K562 (cell line): ENCODE results near the gene KCTD16. TPM values are rescaled to one million over a fixed set of nuclear protein-coding genes. Genes with fewer than 3 reads are reported as not detected.

Experiments
- ATAC-seq: fragments of 200-7000 bp; cut with Tn5 transposase; 3 replicates; pipeline ENCODE4 v1.9.1; 2020; ENCODE audit warnings: moderate library complexity
- BruUV-seq: library from RNA; stranded (reverse); fragments of 400-500 nt; replicated peaks from 2 replicates; lab custom pipeline; 2021; lab: Mats Ljungman, UMichigan
- CTCF ChIA-PET: fragments of 300-600 bp; formaldehyde crosslinking; extraction: SDS; loops from one replicate; lab custom pipeline; 2021; ENCODE audit warnings: low intra/inter-chr PET ratio; lab: Yijun Ruan, JAX
- POLR2A ChIA-PET: fragments of 300-600, 350-650 bp; sonication (Branson Sonifier 250); formaldehyde crosslinking; extraction: SDS; loops from one replicate; lab custom pipeline; 2021; ENCODE audit warnings: antibody characterized with exemption, inconsistent platforms; lab: Yijun Ruan, JAX
- DNase-seq, 4 experiments: peaks; one replicate each; pipeline versions ENCODE4 v3.0.0 to v3.0.0-alpha.2; 2011 to 2018; ENCODE audit warnings: low spot score in 3 of 4, mixed read lengths in 3 of 4; ENCODE audit errors: extremely low read depth in 1 of 4
- FAIRE-seq: peaks from 2 replicates; lab custom pipeline; 2011; peaks lifted over from hg19 to GRCh38; lab: Jason Lieb, UNC
- H2AFZ ChIP-seq: 2 replicates; pipeline ENCODE4 v1.6.0; 2011; ENCODE audit warnings: low read depth, low read length, control low read depth, inconsistent platforms
- H3K27ac ChIP-seq: fragments of 200-600 bp; 3 replicates; pipeline ENCODE4 v1.8.0; 2011; ENCODE audit warnings: low read depth, mild to moderate bottlenecking, control low read depth, inconsistent platforms, low read length, moderate library complexity, mixed read lengths; ENCODE audit errors: extremely low read depth
- H3K27me3 ChIP-seq, 2 experiments: fragments of 300-600 bp in 1 of 2; 2 replicates in 1 of 2; 3 replicates in 1 of 2; pipeline versions ENCODE4 v1.6.0 to v1.8.0; 2011; ENCODE audit warnings: inconsistent platforms in 2 of 2, low read length in 2 of 2, mild to moderate bottlenecking in 1 of 2, mixed read lengths in 1 of 2, moderate library complexity in 1 of 2; ENCODE audit not compliant: control insufficient read depth in 2 of 2, insufficient read depth in 2 of 2
- H3K36me3 ChIP-seq: fragments of 300-600 bp; 3 replicates; pipeline ENCODE4 v1.8.0; 2011; ENCODE audit warnings: mild to moderate bottlenecking, low read length, inconsistent platforms; ENCODE audit not compliant: control insufficient read depth, insufficient read depth
- H3K4me1 ChIP-seq, 2 experiments: fragments of 200-600 bp in 1 of 2; replicated peaks in 1 of 2; 2 replicates in 1 of 2; 3 replicates in 1 of 2; pipeline versions ENCODE4 v1.5.1 to v1.8.0; 2011; ENCODE audit warnings: inconsistent platforms in 2 of 2, low read length in 2 of 2, mild to moderate bottlenecking in 1 of 2, mixed read lengths in 1 of 2, moderate library complexity in 1 of 2; ENCODE audit not compliant: control insufficient read depth in 2 of 2, insufficient read depth in 2 of 2
- H3K4me2 ChIP-seq: 2 replicates; pipeline ENCODE4 v1.6.1; 2011; ENCODE audit warnings: low read length, control low read depth, inconsistent platforms, mixed read lengths; ENCODE audit not compliant: insufficient read depth
- H3K4me3 ChIP-seq: fragments of 200-600 bp; sonication (generic), shearing (Covaris generic); 2 replicates; pipeline ENCODE4 v1.5.1; 2016; ENCODE audit warnings: control low read depth, inconsistent platforms
- H3K79me2 ChIP-seq: fragments of 200-600 bp; 3 replicates; pipeline ENCODE4 v1.8.0; 2011; ENCODE audit warnings: low read length, inconsistent platforms; ENCODE audit not compliant: control insufficient read depth, insufficient read depth
- H3K9ac ChIP-seq, 2 experiments: 2 replicates each; pipeline versions ENCODE4 v1.6.0 to v1.6.1; 2011; ENCODE audit warnings: low read depth in 2 of 2, low read length in 2 of 2, control low read depth in 1 of 2, inconsistent platforms in 1 of 2, mild to moderate bottlenecking in 1 of 2, mixed read lengths in 1 of 2; ENCODE audit not compliant: insufficient read depth in 1 of 2
- H3K9me1 ChIP-seq: one replicate; pipeline ENCODE4 v1.6.0; 2011; ENCODE audit warnings: inconsistent platforms, mild to moderate bottlenecking, low read length, moderate library complexity; ENCODE audit not compliant: control insufficient read depth, insufficient read depth
- H3K9me3 ChIP-seq: replicated peaks from 2 replicates; pipeline ENCODE4 v1.5.1; 2011; ENCODE audit warnings: low read depth, low read length, inconsistent platforms; ENCODE audit not compliant: control insufficient read depth, insufficient read depth
- H4K20me1 ChIP-seq: replicated peaks from 2 replicates; pipeline ENCODE4 v1.6.1; 2011; ENCODE audit warnings: low read length, inconsistent platforms, mixed read lengths; ENCODE audit not compliant: control insufficient read depth, insufficient read depth
- CHD1 ChIP-seq: fragments of 200-600 bp; sonication (generic); IDR thresholded peaks from one replicate; pipeline ENCODE4 v1.6.1; 2012; ENCODE audit warnings: mild to moderate bottlenecking, moderate library complexity, low read length, inconsistent platforms
- MXI1 ChIP-seq: IDR thresholded peaks from 2 replicates; pipeline ENCODE4 v1.6.1; 2011; ENCODE audit warnings: low read depth, mild to moderate bottlenecking, improper control_type of control experiment, low read length
- NCOA4 ChIP-seq: fragments of 450-650 bp; IDR thresholded peaks from 2 replicates; pipeline ENCODE4 v1.6.1; 2018; ENCODE audit warnings: mild to moderate bottlenecking; ENCODE audit not compliant: partially characterized antibody
- NONO ChIP-seq, 2 experiments: fragments of 200-400 bp in 1 of 2; fragments of 450-650 bp in 1 of 2; formaldehyde crosslinking in 1 of 2; IDR thresholded peaks; 2 replicates each; pipeline ENCODE4 v1.6.1; 2017; ENCODE audit warnings: low read depth in 2 of 2, mild to moderate bottlenecking in 2 of 2, moderate library complexity in 2 of 2, low read length in 1 of 2
- ZBTB26 ChIP-seq: fragments of 450-650 bp; formaldehyde crosslinking; IDR thresholded peaks from 2 replicates; pipeline ENCODE4 v1.4.0; 2022; ENCODE audit warnings: missing genetic modification characterization
- WGBS: fragments of 100-300 bp; shearing (Covaris generic); methylation state at CpG from one replicate; pipeline ENCODE4 v1.1.6; 2016; ENCODE audit warnings: low coverage, mixed read lengths; ENCODE audit not compliant: insufficient coverage; ENCODE audit errors: missing lambda C conversion rate; 5-methylcytosine and 5-hydroxymethylcytosine counted together
- in situ Hi-C: fragments of 300-500 bp; cut with MboI; formaldehyde crosslinking; loops from 4 replicates; pipeline ENCODE4 v1.15.0; 2018; ENCODE audit warnings: inconsistent platforms, mixed read lengths
- intact Hi-C: fragments of 100-400 bp; cut with micrococcal nuclease; formaldehyde crosslinking; loops from 2 replicates; pipeline ENCODE4 v1.14.2; 2022
- polyA plus RNA-seq, 8 experiments: library from polyadenylated mRNA; depleted of rRNA in 4 of 8; stranded (reverse) in 5 of 8; unstranded in 3 of 8; fragments of >200 nt; fragmentation: Nextera tagmentation in 2 of 8; fragmentation: Illumina TruSeq in 1 of 8; extraction: Ambion mirVana in 2 of 8; extraction: Trizol in 1 of 8; gene quantifications; 2 replicates each; pipeline versions ENCODE4 v1.2.1 to v1.2.3, GENCODE V29; 2011 to 2014; ENCODE audit warnings: inconsistent platforms in 1 of 8, missing spikeins in 1 of 8
- total RNA-seq, 7 experiments: library from RNA; depleted of rRNA in 6 of 7; stranded (reverse); fragments of >200 nt in 6 of 7; fragmentation: Illumina TruSeq in 2 of 7; extraction: Trizol in 2 of 7; gene quantifications; 2 replicates each; pipeline versions ENCODE4 v1.2.1 to v1.2.3, GENCODE V29; 2011 to 2021; ENCODE audit warnings: low replicate concordance in 1 of 7

The KCTD16 gene
- total and polyA plus RNA-seq, 9 of the 15 experiments (the other 6 are each of a cell fraction or from before 2014, with no cell fraction given): 0.04 TPM; not detected in 8

GRCh38 chr5:144522698-144523097, 352.0 kb downstream of the KCTD16 start:
- BruUV-seq: no TSS peak
- TF ChIP-seq NONO (IDR thresholded peaks at IDR 0.05; ENCODE audit: low read depth in 2 of 2, low read length in 1 of 2) (no peak), NCOA4 (no peak), MXI1 (no peak), CHD1 (no peak)
- Histone ChIP-seq H4K20me1 (no peaks in the 10 kb centered on the region), H3K4me1 (no peaks in the 10 kb centered on the region), H2AFZ (no peak overlapping the region), H3K4me2 (no peak overlapping the region), H3K27me3 (no peaks in the 10 kb centered on the region), H3K27ac (no peak overlapping the region), H3K9me3 (no peaks in the 10 kb centered on the region), H3K79me2 (no peaks in the 10 kb centered on the region), H3K9me1 (no peaks in the 10 kb centered on the region), H3K4me3 (no peak overlapping the region), H3K36me3 (no peaks in the 10 kb centered on the region), H3K9ac (no peak overlapping the region)
- POLR2A ChIA-PET: no interaction called here
- 0% methylated on average over 1 of the region's 1 CpG for WGBS
- CTCF ChIA-PET: no interaction called here
- ATAC-seq: no peak
- intact Hi-C loops (no loop called here), in situ Hi-C loops (no loop called here)
- FAIRE-seq: no peak
- no peak for DNase-seq

GRCh38 chr5:144525000-144525399, 354.3 kb downstream of the KCTD16 start:
- no peak for TF ChIP-seq ZBTB26
- no peak overlapping the region for H3K4me2 ChIP-seq
- no peaks in the 10 kb centered on the region for H3K79me2 ChIP-seq
- in situ Hi-C loops: no loop called here
- no peaks in the 10 kb centered on the region for H3K9me1 ChIP-seq
- no peaks in the 10 kb centered on the region for H3K9me3 ChIP-seq
- H3K4me3 ChIP-seq: no peak overlapping the region
- no TSS peak for BruUV-seq
- CTCF ChIA-PET: no interaction called here
- no peaks in the 10 kb centered on the region for H4K20me1 ChIP-seq
- H3K27ac ChIP-seq: no peak overlapping the region
- ATAC-seq (no peak), DNase-seq (no peak), FAIRE-seq (no peak)
- 0% methylated on average over 1 of the region's 1 CpG for WGBS
- no peak overlapping the region for H2AFZ ChIP-seq
- no peak overlapping the region for H3K9ac ChIP-seq
- no peaks in the 10 kb centered on the region for H3K36me3 ChIP-seq
- H3K4me1 ChIP-seq: no peaks in the 10 kb centered on the region
- POLR2A ChIA-PET: no interaction called here
- intact Hi-C loops: no loop called here
- no peaks in the 10 kb centered on the region for H3K27me3 ChIP-seq
